GM19023 (cell line): ENCODE results near the gene CDK16.

Experiments
- ATAC-seq: cut with Tn5 transposase; IDR thresholded peaks from one replicate; pipeline ENCODE4 v1.9.1; 2021; ENCODE audit warnings: mild to moderate bottlenecking, moderate library complexity; ENCODE audit not compliant: unreplicated experiment

The CDK16 gene

GRCh38 chrX:47185241-47185640 lies 33.2 kb upstream of the CDK16 start:
- no peak for ATAC-seq

GRCh38 chrX:47186096-47186740 lies 32.3 kb upstream of the CDK16 start:
- ATAC-seq: no peak

GRCh38 chrX:47187106-47187677 lies 31.3 kb upstream of the CDK16 start:
- ATAC-seq: no peak

GRCh38 chrX:47189906-47190305 lies 28.6 kb upstream of the CDK16 start:
- no peak for ATAC-seq

- peak; percentile 44 for ATAC-seq
Observed at GRCh38 chrX:47190445-47191269, 27.8 kb upstream of the CDK16 start.

- no peak for ATAC-seq
Observed at GRCh38 chrX:47191331-47191730, 27.1 kb upstream of the CDK16 start.

GRCh38 chrX:47191806-47192401 lies 26.6 kb upstream of the CDK16 start:
- no peak for ATAC-seq

GRCh38 chrX:47193475-47194193 lies 24.8 kb upstream of the CDK16 start, which contains the start of gene UBA1:
TSS of gene UBA1 (plus strand) at chrX:47193829. CDS start at chrX:47198803, 4,974 bp downstream.
- ATAC-seq: peak; percentile 82

- no peak for ATAC-seq
Observed at GRCh38 chrX:47194194-47194787, 24.2 kb upstream of the CDK16 start.

- no peak for ATAC-seq
Observed at GRCh38 chrX:47196098-47196497, 22.4 kb upstream of the CDK16 start.

GRCh38 chrX:47197526-47197925 lies 21.0 kb upstream of the CDK16 start:
- ATAC-seq: no peak

- no peak for ATAC-seq
Observed at GRCh38 chrX:47198026-47198686, 20.3 kb upstream of the CDK16 start.

GRCh38 chrX:47198687-47199080 lies 19.8 kb upstream of the CDK16 start:
- no peak for ATAC-seq

- ATAC-seq: no peak
Observed at GRCh38 chrX:47199286-47199685, 19.2 kb upstream of the CDK16 start.

- no peak for ATAC-seq
Observed at GRCh38 chrX:47200385-47201150, 17.9 kb upstream of the CDK16 start.

- ATAC-seq: no peak
Observed at GRCh38 chrX:47201345-47201944, 17.0 kb upstream of the CDK16 start.

GRCh38 chrX:47202316-47202715 lies 16.2 kb upstream of the CDK16 start:
- ATAC-seq: no peak

- ATAC-seq: no peak
Observed at GRCh38 chrX:47202877-47203276, 15.6 kb upstream of the CDK16 start.

- ATAC-seq: no peak
Observed at GRCh38 chrX:47204970-47205369, 13.5 kb upstream of the CDK16 start.
